Vagina (tissue), 2 donors: ENCODE results near the gene PKIB. TPM values are rescaled to one million over a fixed set of nuclear protein-coding genes. Genes with fewer than 3 reads are reported as not detected.

Experiments used
- DNase-seq, 2 donors: peaks; one replicate each; pipeline ENCODE4 v3.0.0-alpha.2; 2017; ENCODE audit errors: extremely low spot score in 2 of 2
- H3K27ac ChIP-seq: fragments of 200-600 bp; sonication (generic); one replicate; pipeline ENCODE4 v1.5.1; 2019
- H3K27me3 ChIP-seq: fragments of 200-600 bp; sonication (generic); one replicate; pipeline ENCODE4 v1.5.1; 2019
- H3K36me3 ChIP-seq, 2 donors: fragments of 200-600 bp; sonication (generic); one replicate each; pipeline ENCODE4 v1.5.1; 2017 to 2019
- H3K4me1 ChIP-seq: fragments of 200-600 bp; sonication (generic); one replicate; pipeline ENCODE4 v1.5.1; 2019
- H3K4me3 ChIP-seq, 2 donors: fragments of 200-600 bp; sonication (generic); 1 replicate in 1 of 2; 2 replicates in 1 of 2; pipeline ENCODE4 v1.5.1; 2016 to 2019
- H3K9me3 ChIP-seq: fragments of 200-600 bp; sonication (generic); one replicate; pipeline ENCODE4 v1.5.1; 2019
- CTCF ChIP-seq, 3 experiments: fragments of 450-650 bp in 2 of 3; fragments of 200-600 bp in 1 of 3; sonication (generic) in 1 of 3; IDR thresholded peaks; one replicate each; pipeline ENCODE4 v1.5.1; 2017 to 2019; ENCODE audit warnings: antibody characterized with exemption in 3 of 3, mild to moderate bottlenecking in 2 of 3, moderate library complexity in 2 of 3
- POLR2A ChIP-seq, 2 donors: fragments of 450-650 bp; IDR thresholded peaks; one replicate each; pipeline ENCODE4 v1.6.1; 2017; ENCODE audit warnings: antibody characterized with exemption in 2 of 2, mild to moderate bottlenecking in 2 of 2, moderate library complexity in 2 of 2
- POLR2AphosphoS5 ChIP-seq, 2 donors: sonication (generic); formaldehyde crosslinking; IDR thresholded peaks; one replicate each; pipeline ENCODE4 v1.9.0; 2017; ENCODE audit warnings: antibody characterized with exemption in 2 of 2, mild to moderate bottlenecking in 2 of 2, low read depth in 1 of 2; ENCODE audit not compliant: insufficient read depth in 1 of 2
- intact Hi-C: fragments of 100-400 bp; cut with DNase I; formaldehyde crosslinking; loops from one replicate; pipeline ENCODE4 v1.15.1; 2023
- total RNA-seq: library from RNA; depleted of rRNA; stranded (reverse); fragments of >200 nt; gene quantifications from one replicate; pipeline ENCODE4 v1.2.3, GENCODE V29; 2016

The PKIB gene
- total RNA-seq, 1 donor from 2014 or later, result 2.7 TPM

GRCh38 chr6:122649701-122650100 is 39.5 kb downstream of the PKIB start:
- H3K27ac ChIP-seq, result no peak overlapping the region
- TF ChIP-seq CTCF (IDR thresholded peaks at IDR 0.05) (no peak), POLR2A (IDR thresholded peaks at IDR 0.05) (no peak), POLR2AphosphoS5 (IDR thresholded peaks at IDR 0.05; ENCODE audit: insufficient read depth in 1 of 2, low read depth in 1 of 2) (no peak)
- no peak for DNase-seq
- no peaks in the 10 kb centered on the region for H3K9me3 ChIP-seq
- no peaks in the 10 kb centered on the region for H3K27me3 ChIP-seq
- no peaks in the 10 kb centered on the region for H3K36me3 ChIP-seq
- no peaks in the 10 kb centered on the region for H3K4me1 ChIP-seq
- H3K4me3 ChIP-seq, result no peak overlapping the region
- intact Hi-C loops, result no loop called here

- H3K36me3 ChIP-seq, result no peaks in the 10 kb centered on the region
- H3K27ac ChIP-seq, result no peak overlapping the region
- H3K9me3 ChIP-seq, result no peaks in the 10 kb centered on the region
- no peak for TF ChIP-seq POLR2A (IDR thresholded peaks at IDR 0.05)
- no peak for TF ChIP-seq CTCF (IDR thresholded peaks at IDR 0.05)
- TF ChIP-seq POLR2AphosphoS5 (IDR thresholded peaks at IDR 0.05; ENCODE audit: insufficient read depth in 1 of 2, low read depth in 1 of 2), result no peak
- intact Hi-C loops, result no loop called here
- H3K4me3 ChIP-seq, result no peak overlapping the region
- no peaks in the 10 kb centered on the region for H3K4me1 ChIP-seq
- H3K27me3 ChIP-seq, result no peaks in the 10 kb centered on the region
- DNase-seq, result no peak
Observed at GRCh38 chr6:122650403-122650802, 40.2 kb downstream of the PKIB start.

DNA sequence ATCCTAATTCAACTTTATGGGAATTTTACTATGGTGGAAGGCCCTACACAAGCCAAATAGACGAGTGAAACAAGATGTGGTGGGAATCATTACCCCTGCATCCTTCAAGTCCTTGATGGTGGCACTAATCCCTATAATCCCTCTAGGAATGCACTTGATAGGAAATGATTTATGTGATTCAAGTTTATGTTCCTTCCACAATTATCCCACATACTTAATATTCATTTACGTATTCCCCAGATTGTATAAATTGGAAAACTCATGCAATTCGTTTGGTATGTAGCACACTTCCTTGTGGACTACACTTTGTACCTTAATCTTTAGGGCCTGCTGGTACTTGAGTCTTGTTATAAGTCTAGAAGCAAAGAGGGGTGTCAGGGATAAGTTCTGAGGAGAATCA is 40.8 kb downstream of the PKIB start:
- intact Hi-C loops, result no loop called here
- Histone ChIP-seq H3K27me3 (no peaks in the 10 kb centered on the region), H3K9me3 (no peaks in the 10 kb centered on the region), H3K36me3 (no peaks in the 10 kb centered on the region), H3K4me1 (no peaks in the 10 kb centered on the region), H3K4me3 (no peak overlapping the region), H3K27ac (no peak overlapping the region)
- TF ChIP-seq POLR2A (IDR thresholded peaks at IDR 0.05) (no peak), CTCF (IDR thresholded peaks at IDR 0.05) (no peak), POLR2AphosphoS5 (IDR thresholded peaks at IDR 0.05; ENCODE audit: insufficient read depth in 1 of 2, low read depth in 1 of 2) (no peak)
- DNase-seq, result no peak

DNA sequence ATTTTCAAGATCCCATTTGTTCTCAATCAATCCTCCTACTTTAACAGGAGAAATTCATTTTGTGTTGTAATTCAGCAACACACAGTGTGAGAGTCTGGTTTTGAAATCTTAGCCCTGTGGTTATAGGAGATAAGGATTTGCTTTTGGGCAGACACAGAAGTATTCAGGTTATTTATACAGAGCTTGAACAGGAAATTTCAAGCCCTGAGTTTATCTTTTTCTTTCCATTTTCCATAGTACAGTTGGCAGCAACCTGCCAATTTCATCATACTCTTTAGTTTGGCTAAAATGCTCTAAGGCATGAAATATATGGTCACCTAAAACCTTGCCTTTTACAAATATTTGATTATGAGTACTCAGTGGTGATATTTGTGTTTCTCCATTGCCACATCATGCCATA is 41.4 kb downstream of the PKIB start:
- no peak for TF ChIP-seq POLR2AphosphoS5 (IDR thresholded peaks at IDR 0.05; ENCODE audit: insufficient read depth in 1 of 2, low read depth in 1 of 2)
- TF ChIP-seq CTCF (IDR thresholded peaks at IDR 0.05), result no peak
- TF ChIP-seq POLR2A (IDR thresholded peaks at IDR 0.05), result no peak
- intact Hi-C loops, result no loop called here
- DNase-seq, result no peak
- no peaks in the 10 kb centered on the region for H3K9me3 ChIP-seq
- H3K4me1 ChIP-seq, result no peaks in the 10 kb centered on the region
- no peaks in the 10 kb centered on the region for H3K36me3 ChIP-seq
- no peaks in the 10 kb centered on the region for H3K27me3 ChIP-seq
- H3K27ac ChIP-seq, result no peak overlapping the region
- no peak overlapping the region for H3K4me3 ChIP-seq

DNA sequence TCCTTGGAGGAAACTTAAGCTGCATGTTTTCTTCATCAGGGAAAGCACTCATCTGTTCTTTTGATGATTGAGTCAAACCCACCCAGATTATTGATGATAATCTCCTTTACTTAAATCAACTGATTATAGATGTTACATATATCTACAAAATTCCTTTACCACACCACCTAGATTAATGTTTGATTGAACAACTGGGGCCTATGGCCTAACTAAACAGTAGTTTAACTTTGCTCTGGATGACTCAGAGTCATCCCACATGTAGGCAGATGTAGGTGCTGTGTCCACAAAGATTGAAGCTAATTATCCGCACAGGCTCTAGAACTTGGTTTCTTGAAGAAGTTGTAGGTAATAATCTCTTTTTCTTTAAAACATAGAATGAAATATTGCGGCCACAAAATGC is 42.2 kb downstream of the PKIB start:
- Histone ChIP-seq H3K9me3 (no peaks in the 10 kb centered on the region), H3K27ac (no peak overlapping the region), H3K4me3 (no peak overlapping the region), H3K36me3 (no peaks in the 10 kb centered on the region), H3K27me3 (no peaks in the 10 kb centered on the region), H3K4me1 (no peaks in the 10 kb centered on the region)
- no peak for DNase-seq
- intact Hi-C loops, result no loop called here
- TF ChIP-seq POLR2A (IDR thresholded peaks at IDR 0.05) (no peak), CTCF (IDR thresholded peaks at IDR 0.05) (no peak), POLR2AphosphoS5 (IDR thresholded peaks at IDR 0.05; ENCODE audit: insufficient read depth in 1 of 2, low read depth in 1 of 2) (no peak)
